GM12873 (cell line): ENCODE measurements around the gene GNG5.

Source experiments
- TF ChIP-seq, protein P1 (sequence below): IDR thresholded peaks from 2 replicates; pipeline ENCODE4 v1.5.1; 2012; ENCODE audit warnings: low read depth, mild to moderate bottlenecking, moderate library complexity, low read length, control low read depth; ENCODE audit not compliant: insufficient read depth; ENCODE audit errors: missing control alignments

The GNG5 gene

DNA sequence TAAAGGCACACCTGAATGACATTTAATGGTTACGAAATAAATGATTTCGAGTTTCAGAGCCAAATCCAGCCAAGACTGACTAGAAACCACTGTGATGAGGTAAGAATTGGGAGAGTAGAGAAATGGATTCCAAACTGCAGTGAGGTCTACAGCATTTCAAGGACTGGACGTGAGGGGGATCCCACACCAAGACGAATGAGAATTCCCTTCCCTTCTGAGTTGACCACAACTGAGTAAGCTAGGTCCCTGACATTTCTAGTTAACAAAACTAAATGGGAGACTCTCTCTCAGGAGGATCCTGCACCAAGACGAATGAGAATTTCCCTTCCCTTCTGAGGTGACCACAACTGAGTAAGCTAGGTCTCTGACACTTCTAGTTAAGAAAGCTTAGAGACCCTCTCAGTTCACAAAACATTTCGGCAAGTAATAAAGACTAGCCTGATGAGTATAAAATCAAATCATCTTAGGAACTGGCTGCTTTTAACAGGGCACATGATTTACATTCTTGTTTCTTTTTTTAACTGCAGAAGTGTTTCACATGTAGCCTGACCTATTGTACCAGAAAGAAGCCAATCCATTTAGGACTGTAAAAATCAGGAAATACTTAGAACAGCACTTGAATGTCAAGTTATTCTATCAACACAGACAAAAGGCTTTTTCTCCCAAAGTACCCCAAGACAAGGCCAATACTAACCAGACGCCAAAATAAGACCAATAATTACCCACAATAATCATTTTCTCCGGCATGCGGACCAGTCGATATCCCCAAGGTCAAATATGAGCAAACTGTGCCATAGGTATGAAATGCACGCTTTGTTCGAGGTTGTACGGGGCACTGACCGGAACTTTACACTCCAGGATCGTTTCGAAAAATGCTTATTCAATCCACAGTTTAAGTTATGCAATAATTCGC lies 1.5 kb downstream of the GNG5 start:
- TF ChIP-seq, protein P1, sequence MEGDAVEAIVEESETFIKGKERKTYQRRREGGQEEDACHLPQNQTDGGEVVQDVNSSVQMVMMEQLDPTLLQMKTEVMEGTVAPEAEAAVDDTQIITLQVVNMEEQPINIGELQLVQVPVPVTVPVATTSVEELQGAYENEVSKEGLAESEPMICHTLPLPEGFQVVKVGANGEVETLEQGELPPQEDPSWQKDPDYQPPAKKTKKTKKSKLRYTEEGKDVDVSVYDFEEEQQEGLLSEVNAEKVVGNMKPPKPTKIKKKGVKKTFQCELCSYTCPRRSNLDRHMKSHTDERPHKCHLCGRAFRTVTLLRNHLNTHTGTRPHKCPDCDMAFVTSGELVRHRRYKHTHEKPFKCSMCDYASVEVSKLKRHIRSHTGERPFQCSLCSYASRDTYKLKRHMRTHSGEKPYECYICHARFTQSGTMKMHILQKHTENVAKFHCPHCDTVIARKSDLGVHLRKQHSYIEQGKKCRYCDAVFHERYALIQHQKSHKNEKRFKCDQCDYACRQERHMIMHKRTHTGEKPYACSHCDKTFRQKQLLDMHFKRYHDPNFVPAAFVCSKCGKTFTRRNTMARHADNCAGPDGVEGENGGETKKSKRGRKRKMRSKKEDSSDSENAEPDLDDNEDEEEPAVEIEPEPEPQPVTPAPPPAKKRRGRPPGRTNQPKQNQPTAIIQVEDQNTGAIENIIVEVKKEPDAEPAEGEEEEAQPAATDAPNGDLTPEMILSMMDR: no peak

DNA sequence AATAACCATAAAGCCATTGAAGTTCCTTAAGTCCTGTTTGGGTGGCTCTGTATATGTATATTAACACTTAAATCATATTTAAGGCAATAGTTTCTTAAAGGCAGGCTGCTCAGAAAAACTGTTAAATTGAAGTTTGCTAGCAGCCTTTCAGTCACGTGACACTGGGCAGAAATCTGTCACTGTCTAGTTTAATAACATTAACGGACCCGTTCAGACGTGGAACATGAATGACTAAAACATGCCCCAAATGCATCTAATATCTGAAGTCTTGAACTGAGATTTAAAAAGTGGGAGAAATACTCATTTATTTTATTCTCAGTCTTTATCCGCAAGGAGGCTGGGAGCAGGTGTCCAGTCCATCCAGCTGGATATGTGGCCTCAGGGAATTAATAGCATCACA lies 3.5 kb downstream of the GNG5 start:
- TF ChIP-seq, protein P1: no peak

DNA sequence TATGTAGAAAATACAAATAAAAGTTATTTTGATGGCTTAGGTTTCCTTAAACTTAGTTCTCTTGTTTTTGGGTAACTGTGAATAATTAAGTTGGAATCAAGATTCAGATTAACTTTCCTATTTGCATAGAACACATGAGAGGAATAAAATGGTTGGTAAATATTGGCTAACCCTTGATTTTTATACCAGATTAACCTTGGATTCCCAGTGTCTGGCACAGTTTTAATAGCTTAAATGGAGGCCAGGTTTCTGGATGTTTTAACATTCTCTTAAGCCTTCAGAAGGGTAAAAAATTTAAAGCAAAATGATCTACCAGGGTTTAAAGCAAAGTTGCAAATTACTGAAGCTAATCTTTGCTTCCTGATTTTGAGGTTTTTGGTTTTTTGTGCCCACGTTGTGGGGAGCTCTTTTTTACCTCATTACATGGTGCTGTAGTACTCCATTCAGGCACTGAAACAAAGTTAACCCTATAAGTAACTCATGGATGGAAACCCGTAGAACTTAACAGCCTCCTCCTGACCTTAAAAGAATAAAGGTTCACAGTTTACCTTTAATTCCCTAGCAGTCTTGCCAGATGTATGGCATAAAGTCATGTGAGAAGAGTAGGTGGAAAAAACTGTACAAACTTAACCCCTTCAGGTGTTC lies 8.6 kb downstream of the GNG5 start:
- TF ChIP-seq, protein P1: no peak

DNA sequence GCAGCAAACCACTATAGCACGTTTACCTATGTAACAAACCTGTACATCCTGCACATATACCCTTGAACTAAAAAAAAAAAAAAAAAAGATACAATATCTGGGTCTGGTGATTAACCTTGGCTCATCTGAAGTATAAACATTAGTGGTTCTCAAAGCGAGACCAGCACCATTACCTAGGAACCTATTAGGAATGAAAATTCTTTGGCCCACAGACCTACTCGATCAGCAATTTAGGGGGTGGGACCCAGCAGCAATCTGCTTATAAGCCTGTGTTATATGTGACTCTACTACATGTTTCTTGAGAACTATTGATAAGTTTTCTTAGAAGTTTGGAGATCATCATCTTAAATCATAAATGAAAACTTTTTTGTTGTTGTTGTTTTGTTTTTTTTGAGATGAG lies 9.9 kb downstream of the GNG5 start:
- TF ChIP-seq, protein P1: no peak

DNA sequence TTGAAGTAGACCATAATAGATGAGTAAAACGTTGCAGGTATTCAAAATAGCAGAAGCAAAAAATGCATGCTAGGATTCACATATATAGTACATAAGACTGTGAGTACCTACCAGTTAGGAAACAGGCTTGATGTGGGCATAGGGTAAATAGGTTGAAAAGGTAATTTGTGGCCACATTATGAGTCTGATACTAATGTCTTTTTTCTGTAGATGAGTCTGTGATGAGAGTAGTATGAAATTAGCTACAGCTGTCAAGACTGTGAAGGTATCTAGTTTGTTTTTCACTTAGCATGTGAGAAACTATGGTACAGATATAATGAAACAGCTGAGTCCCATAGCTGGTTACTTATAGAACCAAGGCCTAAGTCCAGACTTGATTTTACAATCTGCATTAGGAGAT lies 12.6 kb downstream of the GNG5 start:
- TF ChIP-seq, protein P1: no peak

DNA sequence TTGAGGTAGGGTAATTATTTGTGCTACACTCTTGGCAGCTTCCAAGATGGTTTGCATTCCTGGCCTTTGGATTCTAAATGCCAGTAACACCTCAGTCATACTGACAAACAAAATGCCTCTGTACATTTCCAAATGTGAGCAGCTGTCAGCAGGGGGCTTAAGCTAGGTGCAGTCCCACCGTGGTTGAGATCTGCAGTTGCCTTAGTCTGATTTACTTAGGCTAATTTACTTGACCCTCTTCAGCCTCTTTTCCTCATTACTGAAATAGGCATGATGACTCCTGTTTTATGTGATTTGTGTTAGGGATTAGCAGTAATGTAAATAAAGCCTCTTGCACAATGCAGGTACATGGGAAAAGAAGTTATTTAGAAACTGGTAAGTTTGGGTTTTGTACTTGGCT lies 13.7 kb downstream of the GNG5 start:
- TF ChIP-seq, protein P1: no peak

DNA sequence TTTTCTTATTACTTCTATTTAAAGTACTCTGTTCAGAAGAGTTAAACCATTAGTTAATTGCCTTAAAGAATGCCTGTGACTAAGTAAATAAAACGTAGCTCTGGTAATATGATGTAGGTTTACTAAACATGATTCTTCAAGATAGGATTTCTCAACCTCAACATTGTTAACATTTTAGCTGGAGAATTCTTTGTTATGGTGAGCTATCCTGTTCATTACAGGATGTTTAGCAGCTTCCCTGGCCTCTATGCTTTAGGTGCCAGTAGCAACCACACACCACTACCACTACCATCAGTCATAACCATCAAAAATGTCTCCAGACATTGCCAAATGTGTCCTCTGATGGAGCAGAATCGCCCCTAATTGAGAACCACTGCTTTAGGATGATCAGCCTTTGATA lies 16.6 kb downstream of the GNG5 start:
- TF ChIP-seq, protein P1: no peak
